Transverse colon (tissue), 4 donors: ENCODE measurements around the gene GMIP. TPM values are rescaled to one million over a fixed set of nuclear protein-coding genes. Genes with fewer than 3 reads are reported as not detected.

ENCODE experiments used
- DNase-seq: peaks from one replicate; pipeline ENCODE4 v3.0.0-alpha.2; 2019
- H3K27ac ChIP-seq, 4 donors: fragments of 200-600 bp; sonication (generic); 2 replicates each; pipeline ENCODE4 v1.5.1; 2016 to 2018; ENCODE audit warnings: inconsistent platforms in 4 of 4
- H3K27me3 ChIP-seq: fragments of 200-600 bp; sonication (generic); 2 replicates; pipeline ENCODE4 v1.5.1; 2017; ENCODE audit warnings: inconsistent platforms
- H3K36me3 ChIP-seq, 4 donors: fragments of 200-600 bp; sonication (generic); 2 replicates each; pipeline ENCODE4 v1.5.1; 2017 to 2019; ENCODE audit warnings: inconsistent platforms in 4 of 4
- H3K4me1 ChIP-seq, 4 donors: fragments of 200-600 bp; sonication (generic); 2 replicates each; pipeline ENCODE4 v1.5.1; 2017 to 2020; ENCODE audit warnings: inconsistent platforms in 4 of 4
- H3K4me3 ChIP-seq, 4 donors: fragments of 200-600 bp; sonication (generic); 1 replicate in 1 of 4; 2 replicates in 3 of 4; pipeline versions ENCODE4 v1.5.1 to v1.6.1; 2017 to 2019; ENCODE audit warnings: inconsistent platforms in 4 of 4
- H3K9me3 ChIP-seq, 2 donors: fragments of 200-600 bp; sonication (generic); 2 replicates each; pipeline ENCODE4 v1.5.1; 2017 to 2019; ENCODE audit warnings: inconsistent platforms in 2 of 2
- EP300 ChIP-seq: sonication (generic); formaldehyde crosslinking; IDR thresholded peaks from one replicate; pipeline ENCODE4 v1.6.1; 2017; ENCODE audit warnings: antibody characterized with exemption, low read depth
- POLR2A ChIP-seq: fragments of 450-650 bp; IDR thresholded peaks from one replicate; pipeline ENCODE4 v1.6.1; 2016; ENCODE audit warnings: antibody characterized with exemption, mild to moderate bottlenecking, moderate library complexity
- POLR2AphosphoS5 ChIP-seq, 3 donors: sonication (generic); formaldehyde crosslinking; IDR thresholded peaks; one replicate each; pipeline ENCODE4 v1.6.1; 2016; ENCODE audit warnings: antibody characterized with exemption in 3 of 3
- WGBS, 2 donors: methylation state at CpG; one replicate each; pipeline ENCODE4 v1.1.5; 2018; ENCODE audit warnings: low coverage in 1 of 2; 5-methylcytosine and 5-hydroxymethylcytosine counted together
- in situ Hi-C, 4 donors: fragments of 200-750 bp; cut with MboI; loops; one replicate each; pipeline versions ENCODE4 v1.15.0 to v1.15.1; 2017; ENCODE audit warnings: low sequenced_read_pairs in 3 of 4, low pct_ligation_motif_present in 1 of 4, low pct_unique_long_range_greater_than_20kb in 1 of 4
- intact Hi-C: fragments of 100-400 bp; cut with DNase I; formaldehyde crosslinking; loops from one replicate; pipeline ENCODE4 v1.15.1; 2023; ENCODE audit warnings: low total_unique reads
- total RNA-seq, 4 donors: library from RNA; depleted of rRNA; stranded (reverse); fragments of >200 nt; gene quantifications; one replicate each; pipeline ENCODE4 v1.1.0, GENCODE V29; 2016
- TF ChIP-seq, protein P1 (sequence below), 5 experiments: fragments of 200-600 bp in 3 of 5; fragments of 450-650 bp in 2 of 5; sonication (generic) in 3 of 5; IDR thresholded peaks; 1 replicate in 2 of 5; 2 replicates in 3 of 5; pipeline ENCODE4 v1.5.1; 2016 to 2017; ENCODE audit warnings: antibody characterized with exemption in 5 of 5, inconsistent platforms in 3 of 5, mild to moderate bottlenecking in 2 of 5, moderate library complexity in 1 of 5

Gene GMIP
- total RNA-seq, 4 donors from 2014 or later: 17.3 to 84.9 (median 27.2) TPM

DNA sequence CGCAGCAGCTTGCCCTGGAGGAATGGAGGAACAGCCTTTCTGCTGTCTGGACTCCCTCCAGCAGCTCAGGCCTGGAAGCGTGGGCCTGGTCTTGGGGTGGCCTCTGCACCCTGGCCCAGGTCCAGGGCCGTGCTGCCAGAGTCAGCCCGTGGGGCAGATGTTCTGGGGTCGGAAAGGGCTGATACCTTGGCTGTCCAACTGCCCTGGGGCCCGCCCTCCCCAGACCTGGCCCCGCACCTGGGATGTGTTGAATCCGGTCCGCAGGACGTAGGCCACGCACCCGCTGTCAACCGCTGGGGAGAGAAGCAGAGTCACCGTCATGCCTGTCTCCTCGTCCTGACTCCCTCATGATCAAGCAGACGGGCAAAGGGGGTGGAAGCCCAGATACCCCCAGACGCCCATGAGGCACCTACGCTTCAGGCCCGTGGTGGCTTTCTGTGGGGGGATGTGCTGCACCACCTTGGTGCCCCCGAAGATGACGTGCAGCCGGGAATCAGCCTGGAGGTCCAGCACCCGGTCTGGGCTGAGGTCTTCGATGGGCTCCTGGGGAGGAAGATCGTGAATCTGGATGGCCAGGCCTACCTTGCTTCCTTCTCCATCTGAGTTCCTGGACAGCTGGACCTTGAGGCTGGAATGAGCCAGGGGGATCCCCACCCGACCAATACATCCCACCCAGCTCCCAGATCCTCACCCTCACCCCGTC lies 12.3 kb upstream of the GMIP start:
- Histone ChIP-seq H3K9me3 (no peaks in the 10 kb centered on the region), H3K4me3 (no peak overlapping the region), H3K27ac (no peak overlapping the region), H3K27me3 (no peaks in the 10 kb centered on the region), H3K36me3 (peaks cover 0 to 72% (median 36%) of the 10 kb centered on the region in 4 donors), H3K4me1 (no peaks in the 10 kb centered on the region)
- WGBS, 2 donors: 90% methylated on average over 20 of the region's 27 CpGs; no CpG with 5 or more reads in 1 of the 2 donors
- intact Hi-C loops (no loop called here), in situ Hi-C loops (no loop called here)
- TF ChIP-seq POLR2AphosphoS5 (IDR thresholded peaks at IDR 0.05) (no peak), EP300 (no peak), POLR2A (no peak)
- TF ChIP-seq, protein P1, sequence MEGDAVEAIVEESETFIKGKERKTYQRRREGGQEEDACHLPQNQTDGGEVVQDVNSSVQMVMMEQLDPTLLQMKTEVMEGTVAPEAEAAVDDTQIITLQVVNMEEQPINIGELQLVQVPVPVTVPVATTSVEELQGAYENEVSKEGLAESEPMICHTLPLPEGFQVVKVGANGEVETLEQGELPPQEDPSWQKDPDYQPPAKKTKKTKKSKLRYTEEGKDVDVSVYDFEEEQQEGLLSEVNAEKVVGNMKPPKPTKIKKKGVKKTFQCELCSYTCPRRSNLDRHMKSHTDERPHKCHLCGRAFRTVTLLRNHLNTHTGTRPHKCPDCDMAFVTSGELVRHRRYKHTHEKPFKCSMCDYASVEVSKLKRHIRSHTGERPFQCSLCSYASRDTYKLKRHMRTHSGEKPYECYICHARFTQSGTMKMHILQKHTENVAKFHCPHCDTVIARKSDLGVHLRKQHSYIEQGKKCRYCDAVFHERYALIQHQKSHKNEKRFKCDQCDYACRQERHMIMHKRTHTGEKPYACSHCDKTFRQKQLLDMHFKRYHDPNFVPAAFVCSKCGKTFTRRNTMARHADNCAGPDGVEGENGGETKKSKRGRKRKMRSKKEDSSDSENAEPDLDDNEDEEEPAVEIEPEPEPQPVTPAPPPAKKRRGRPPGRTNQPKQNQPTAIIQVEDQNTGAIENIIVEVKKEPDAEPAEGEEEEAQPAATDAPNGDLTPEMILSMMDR (IDR thresholded peaks at IDR 0.05): no peak
- DNase-seq: no peak

- DNase-seq: no peak
- Histone ChIP-seq H3K27ac (no peak overlapping the region), H3K27me3 (no peaks in the 10 kb centered on the region), H3K4me1 (no peaks in the 10 kb centered on the region), H3K4me3 (no peak overlapping the region), H3K36me3 (peaks cover 0 to 72% (median 39%) of the 10 kb centered on the region in 4 donors), H3K9me3 (no peaks in the 10 kb centered on the region)
- in situ Hi-C loops (no loop called here), intact Hi-C loops (no loop called here)
- WGBS, 2 donors: 95% methylated on average over 22 of the region's 22 CpGs; no CpG with 5 or more reads in 1 of the 2 donors
- TF ChIP-seq EP300: no peak
- TF ChIP-seq, protein P1 (IDR thresholded peaks at IDR 0.05): no peak
Observed at GRCh38 chr19:19655051-19655594, 11.7 kb upstream of the GMIP start.

GRCh38 chr19:19654441-19654840 lies 11.0 kb upstream of the GMIP start:
- Histone ChIP-seq H3K4me1 (no peaks in the 10 kb centered on the region), H3K27ac (no peak overlapping the region), H3K36me3 (peaks cover 0 to 75% (median 39%) of the 10 kb centered on the region in 4 donors), H3K27me3 (no peaks in the 10 kb centered on the region), H3K9me3 (no peaks in the 10 kb centered on the region), H3K4me3 (no peak overlapping the region)
- TF ChIP-seq POLR2A (no peak), EP300 (no peak), POLR2AphosphoS5 (IDR thresholded peaks at IDR 0.05) (no peak)
- TF ChIP-seq, protein P1 (IDR thresholded peaks at IDR 0.05): no peak
- no peak for DNase-seq
- WGBS, 2 donors: 96% methylated on average over 14 of the region's 15 CpGs; no CpG with 5 or more reads in 1 of the 2 donors
- intact Hi-C loops (no loop called here), in situ Hi-C loops (no loop called here)

DNA sequence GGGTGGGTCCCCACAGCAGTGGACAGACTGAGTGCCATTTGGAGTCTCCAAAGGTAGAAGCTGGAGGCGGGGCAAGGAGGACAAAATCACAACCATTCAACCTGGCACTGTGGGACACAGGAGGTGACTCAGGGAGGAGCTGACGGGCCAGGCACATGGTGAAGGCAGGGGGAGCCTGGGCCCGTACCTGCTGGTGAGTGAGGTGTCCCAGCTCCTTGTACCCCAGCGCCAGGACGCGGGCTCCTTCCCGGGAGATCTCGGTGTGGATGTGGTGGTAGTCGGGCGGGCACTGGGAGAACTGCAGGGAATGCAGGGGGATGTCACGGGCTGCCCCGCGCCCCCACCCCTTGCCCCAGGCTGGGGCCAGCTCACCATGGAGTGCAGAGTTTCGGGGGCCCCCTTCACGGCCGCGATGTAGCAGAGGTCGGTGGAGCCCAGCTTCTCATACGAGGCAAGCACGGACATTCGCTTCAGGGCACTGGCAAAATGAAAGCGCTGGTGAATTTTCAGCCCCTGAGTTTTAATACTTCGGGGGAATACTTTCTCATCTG lies 10.2 kb upstream of the GMIP start:
- DNase-seq: no peak
- Histone ChIP-seq H3K4me1 (no peaks in the 10 kb centered on the region), H3K27ac (no peak overlapping the region), H3K36me3 (peaks cover 0 to 70% (median 38%) of the 10 kb centered on the region in 4 donors), H3K9me3 (no peaks in the 10 kb centered on the region), H3K27me3 (no peaks in the 10 kb centered on the region), H3K4me3 (no peak overlapping the region)
- in situ Hi-C loops (no loop called here), intact Hi-C loops (no loop called here)
- no peak for TF ChIP-seq POLR2A
- TF ChIP-seq POLR2AphosphoS5 (IDR thresholded peaks at IDR 0.05): no peak
- TF ChIP-seq, protein P1 (IDR thresholded peaks at IDR 0.05): no peak
- 96% methylated on average over 23 of the region's 23 CpGs; no CpG with 5 or more reads in 1 of the 2 donors for WGBS, 2 donors
